ENCODE data around the gene RBM33. TPM values are rescaled to one million over a fixed set of nuclear protein-coding genes. Genes with fewer than 3 reads are reported as not detected.

The RBM33 gene
- total and polyA plus RNA-seq, 2 donors from 2014 or later: 9.8 to 78.7 TPM

- DNase-seq: no peak
- Histone ChIP-seq H3K4me3 (ENCODE audit: low read length in 3 of 3) (peak overlapping the region in 2 of 3 donors; percentile 93 to 98), H3K9me3 (ENCODE audit: control insufficient read depth in 2 of 3, insufficient read depth in 1 of 3, low read length in 3 of 3) (peaks cover 3 to 9% (median 3%) of the 10 kb centered on the region in 3 donors), H3K27me3 (ENCODE audit: control insufficient read depth, insufficient read depth, low read length) (no peaks in the 10 kb centered on the region), H3K4me1 (ENCODE audit: control insufficient read depth in 2 of 3, insufficient read depth in 2 of 3, low read depth in 1 of 3, low read length in 3 of 3) (peaks cover 0 to 10% (median 8%) of the 10 kb centered on the region in 3 donors), H3K36me3 (ENCODE audit: control insufficient read depth in 2 of 3, insufficient read depth in 3 of 3, low read length in 3 of 3) (peaks cover 0 to 8% (median 3%) of the 10 kb centered on the region in 3 donors), H3K27ac (ENCODE audit: low read depth in 2 of 2, low read length in 2 of 2) (no peak overlapping the region), H3K9ac (ENCODE audit: low read length in 3 of 3) (no peak overlapping the region)
- TF ChIP-seq CTCF (IDR thresholded peaks at IDR 0.05; ENCODE audit: borderline replicate concordance, extremely low read depth, insufficient read depth): no peak
- intact Hi-C loops (cut with DNase I): no loop called here
- FAIRE-seq: no peak
These were observed 2.2 kb downstream of the RBM33 start for GRCh38 chr7:155646669-155647068.

DNA sequence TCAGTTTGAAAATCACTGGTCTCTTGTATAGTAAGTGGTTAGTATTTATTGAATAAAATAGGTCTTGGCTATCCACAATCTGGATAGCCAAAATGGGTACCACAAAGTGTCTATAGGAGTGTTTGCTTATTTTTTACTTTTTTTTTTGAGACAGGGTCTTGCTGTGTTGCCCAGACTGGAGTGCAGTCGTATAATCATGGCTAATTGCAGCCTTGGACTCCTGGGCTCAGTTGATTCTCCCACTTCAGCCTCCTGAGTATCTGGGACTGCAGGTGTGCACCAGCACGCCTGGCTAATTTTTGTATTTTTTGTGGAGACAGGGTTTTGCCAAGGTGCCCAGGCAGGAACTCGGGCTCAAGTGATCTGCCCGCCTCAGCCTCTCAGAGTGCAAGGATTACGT lies 2.8 kb downstream of the RBM33 start:
- H3K4me3 ChIP-seq (ENCODE audit: low read length in 3 of 3): no peak overlapping the region
- H3K9me3 ChIP-seq (ENCODE audit: control insufficient read depth in 2 of 3, insufficient read depth in 1 of 3, low read length in 3 of 3): peaks cover 3 to 9% (median 3%) of the 10 kb centered on the region in 3 donors
- peaks cover 0 to 8% (median 3%) of the 10 kb centered on the region in 3 donors for H3K36me3 ChIP-seq (ENCODE audit: control insufficient read depth in 2 of 3, insufficient read depth in 3 of 3, low read length in 3 of 3)
- no peak for TF ChIP-seq CTCF (IDR thresholded peaks at IDR 0.05; ENCODE audit: borderline replicate concordance, extremely low read depth, insufficient read depth)
- no peaks in the 10 kb centered on the region for H3K27me3 ChIP-seq (ENCODE audit: control insufficient read depth, insufficient read depth, low read length)
- intact Hi-C loops (cut with DNase I): no loop called here
- no peak overlapping the region for H3K9ac ChIP-seq (ENCODE audit: low read length in 3 of 3)
- no peak for FAIRE-seq
- no peak overlapping the region for H3K27ac ChIP-seq (ENCODE audit: low read depth in 2 of 2, low read length in 2 of 2)
- H3K4me1 ChIP-seq (ENCODE audit: control insufficient read depth in 2 of 3, insufficient read depth in 2 of 3, low read depth in 1 of 3, low read length in 3 of 3): peaks cover 0 to 15% (median 10%) of the 10 kb centered on the region in 3 donors
- DNase-seq: no peak

DNA sequence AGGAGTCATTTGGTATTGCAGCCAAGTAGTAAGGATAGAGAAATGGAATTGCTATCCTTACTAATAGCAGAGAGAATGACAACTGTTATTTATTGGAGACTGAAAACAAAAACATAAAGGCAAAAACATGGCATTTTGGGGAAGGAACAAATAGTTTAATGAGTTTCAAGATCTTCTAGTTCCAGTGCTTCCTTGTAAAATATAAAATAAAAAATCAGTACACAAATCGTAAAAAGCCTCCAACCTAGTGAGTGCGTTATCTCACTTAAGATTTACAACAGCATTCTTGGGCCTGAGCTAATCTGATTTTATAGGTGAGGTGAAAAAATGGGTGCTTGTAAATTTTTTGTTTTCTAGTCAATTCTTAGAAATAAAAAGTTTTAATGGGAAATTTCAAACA lies 3.3 kb downstream of the RBM33 start:
- no peak for FAIRE-seq
- no peak for TF ChIP-seq CTCF (IDR thresholded peaks at IDR 0.05; ENCODE audit: borderline replicate concordance, extremely low read depth, insufficient read depth)
- H3K27me3 ChIP-seq (ENCODE audit: control insufficient read depth, insufficient read depth, low read length): no peaks in the 10 kb centered on the region
- no peak overlapping the region for H3K9ac ChIP-seq (ENCODE audit: low read length in 3 of 3)
- no peak for DNase-seq
- H3K27ac ChIP-seq (ENCODE audit: low read depth in 2 of 2, low read length in 2 of 2): no peak overlapping the region
- intact Hi-C loops (cut with DNase I): no loop called here
- H3K4me3 ChIP-seq (ENCODE audit: low read length in 3 of 3): no peak overlapping the region
- peaks cover 0 to 8% (median 3%) of the 10 kb centered on the region in 3 donors for H3K36me3 ChIP-seq (ENCODE audit: control insufficient read depth in 2 of 3, insufficient read depth in 3 of 3, low read length in 3 of 3)
- H3K9me3 ChIP-seq (ENCODE audit: control insufficient read depth in 2 of 3, insufficient read depth in 1 of 3, low read length in 3 of 3): peaks cover 3 to 9% (median 3%) of the 10 kb centered on the region in 3 donors
- peaks cover 0 to 19% (median 10%) of the 10 kb centered on the region in 3 donors for H3K4me1 ChIP-seq (ENCODE audit: control insufficient read depth in 2 of 3, insufficient read depth in 2 of 3, low read depth in 1 of 3, low read length in 3 of 3)
